ENCODE data around the gene PDCD7.

PDCD7 gene

GRCh38 chr15:65069779-65070546 is 63.6 kb downstream of the PDCD7 start:
- no peak for DNase-seq

DNA sequence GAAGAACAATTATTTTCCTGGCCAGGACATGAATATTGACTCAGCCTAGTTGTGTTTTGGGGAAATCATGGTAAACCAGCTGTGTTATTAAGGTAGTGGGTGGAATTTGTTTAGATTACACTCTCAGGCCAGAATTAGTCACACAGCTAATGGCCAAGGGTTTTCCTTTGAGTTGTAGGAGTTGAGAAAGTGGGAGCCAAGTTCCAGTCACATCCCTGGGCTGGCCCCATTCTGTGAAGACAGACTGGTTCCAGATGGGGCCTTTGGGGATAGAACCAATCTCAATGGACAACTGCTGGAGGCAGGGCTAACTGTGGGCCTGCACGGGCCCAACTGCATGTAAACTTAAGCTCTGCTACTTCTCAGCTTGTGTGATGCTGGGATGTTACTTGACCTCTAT is 64.4 kb downstream of the PDCD7 start:
- DNase-seq, result no peak

GRCh38 chr15:65068403-65068788 is 65.2 kb downstream of the PDCD7 start:
- no peak for DNase-seq

- no peak for DNase-seq
These were observed 65.8 kb downstream of the PDCD7 start, which contains the start of gene RASL12 for GRCh38 chr15:65067645-65068402. Gene RASL12, minus strand, starts transcription at chr15:65067991. Its CDS starts 156 bp downstream, at chr15:65067835.
